ENCODE data around the gene HRH2. TPM values are rescaled to one million over a fixed set of nuclear protein-coding genes. Genes with fewer than 3 reads are reported as not detected.

Gene HRH2
- total RNA-seq, 1 experiment from 2014 or later, result 3.3 TPM

DNA sequence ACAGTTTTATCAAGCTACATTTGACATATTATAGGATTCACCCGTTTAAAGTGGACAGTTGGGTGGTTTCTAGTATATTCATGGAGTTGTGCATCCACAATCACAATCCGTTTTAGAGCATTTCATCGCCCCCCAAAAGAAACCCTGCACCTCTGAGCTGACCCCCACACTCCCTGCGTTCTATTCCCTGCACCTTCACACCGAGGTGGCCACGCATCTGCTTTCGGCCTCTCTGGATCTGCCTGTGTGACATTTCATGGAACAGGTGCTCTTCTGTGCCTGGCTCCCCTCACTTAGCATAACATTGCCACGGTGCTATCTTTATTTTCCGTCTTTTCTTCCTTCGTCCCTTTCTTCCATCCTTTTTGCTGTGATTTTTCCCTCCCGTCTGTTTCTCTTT, 32.7 kb downstream of the HRH2 start:
- H2BK5ac ChIP-seq (ENCODE audit: insufficient read length, low read length), result no peak overlapping the region
- H2BK120ac ChIP-seq (ENCODE audit: low read depth, low read length, poor library complexity, severe bottlenecking), result no peak overlapping the region
- peaks cover 2% of the 10 kb centered on the region for H3K27me3 Mint-ChIP-seq (ENCODE audit: low read depth)
- no peak overlapping the region for H3K14ac ChIP-seq (ENCODE audit: insufficient read depth, low read length)
- no peak overlapping the region for H2BK12ac ChIP-seq (ENCODE audit: insufficient read length, low read depth, low read length)
- no peak overlapping the region for H4K5ac ChIP-seq (ENCODE audit: insufficient read length, low read depth, low read length)
- no peaks in the 10 kb centered on the region for H3K27me3 ChIP-seq (ENCODE audit: insufficient read depth, low read length)
- no peak for DNase-seq
- H3K79me2 ChIP-seq (ENCODE audit: insufficient read depth, low read length), result no peaks in the 10 kb centered on the region
- no CpG with 5 or more reads among the region's 11 CpGs for WGBS (ENCODE audit: extremely low coverage, insufficient read length, low lambda C conversion rate)
- peaks cover 22 to 26% of the 10 kb centered on the region in 2 experiments for H3K4me1 Mint-ChIP-seq
- H3K9ac ChIP-seq (ENCODE audit: extremely low read depth, insufficient read length, low read length), result no peak overlapping the region
- no peak overlapping the region for H4K91ac ChIP-seq (ENCODE audit: insufficient read length, low read depth, low read length)
- no peaks in the 10 kb centered on the region for H3K23me2 ChIP-seq (ENCODE audit: insufficient read length, low read depth, low read length, poor library complexity, severe bottlenecking)
- no peaks in the 10 kb centered on the region for H3K9me3 ChIP-seq (ENCODE audit: control insufficient read depth, low read depth, low read length)
- no peak overlapping the region for H3K4me3 Mint-ChIP-seq
- H3K27ac Mint-ChIP-seq, result peak overlapping the region; percentile 12 to 77 (median 69); a peak in 1 of 7 replicates
- no peak overlapping the region for H3K4me2 ChIP-seq (ENCODE audit: insufficient read depth, insufficient read length, low read length)
- no peak overlapping the region for H3K56ac ChIP-seq (ENCODE audit: insufficient read length, low read depth, low read length)
- no peak overlapping the region for H3T11ph ChIP-seq (ENCODE audit: low read length)
- H3K27ac ChIP-seq (ENCODE audit: insufficient read length, low read depth, low read length), result no peak overlapping the region
- no peak overlapping the region for H2AK5ac ChIP-seq (ENCODE audit: insufficient read length, low read length)
- H2AFZ ChIP-seq (ENCODE audit: low read length), result no peak overlapping the region
- no peak overlapping the region for H2BK15ac ChIP-seq (ENCODE audit: low read depth, low read length)
- no peaks in the 10 kb centered on the region for H4K20me1 ChIP-seq (ENCODE audit: control insufficient read depth, insufficient read depth, insufficient read length)
- H3K4me1 ChIP-seq (ENCODE audit: insufficient read depth, low read length), result no peaks in the 10 kb centered on the region
- TF ChIP-seq, protein P1, sequence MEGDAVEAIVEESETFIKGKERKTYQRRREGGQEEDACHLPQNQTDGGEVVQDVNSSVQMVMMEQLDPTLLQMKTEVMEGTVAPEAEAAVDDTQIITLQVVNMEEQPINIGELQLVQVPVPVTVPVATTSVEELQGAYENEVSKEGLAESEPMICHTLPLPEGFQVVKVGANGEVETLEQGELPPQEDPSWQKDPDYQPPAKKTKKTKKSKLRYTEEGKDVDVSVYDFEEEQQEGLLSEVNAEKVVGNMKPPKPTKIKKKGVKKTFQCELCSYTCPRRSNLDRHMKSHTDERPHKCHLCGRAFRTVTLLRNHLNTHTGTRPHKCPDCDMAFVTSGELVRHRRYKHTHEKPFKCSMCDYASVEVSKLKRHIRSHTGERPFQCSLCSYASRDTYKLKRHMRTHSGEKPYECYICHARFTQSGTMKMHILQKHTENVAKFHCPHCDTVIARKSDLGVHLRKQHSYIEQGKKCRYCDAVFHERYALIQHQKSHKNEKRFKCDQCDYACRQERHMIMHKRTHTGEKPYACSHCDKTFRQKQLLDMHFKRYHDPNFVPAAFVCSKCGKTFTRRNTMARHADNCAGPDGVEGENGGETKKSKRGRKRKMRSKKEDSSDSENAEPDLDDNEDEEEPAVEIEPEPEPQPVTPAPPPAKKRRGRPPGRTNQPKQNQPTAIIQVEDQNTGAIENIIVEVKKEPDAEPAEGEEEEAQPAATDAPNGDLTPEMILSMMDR (conservative IDR thresholded peaks at IDR 0.05), result no peak
- H3K18ac ChIP-seq (ENCODE audit: insufficient read length, low read depth, low read length), result no peak overlapping the region
- no peaks in the 10 kb centered on the region for H3K9me3 Mint-ChIP-seq
- no peak overlapping the region for H3K23ac ChIP-seq (ENCODE audit: insufficient read length, low read depth, low read length)
- H2BK20ac ChIP-seq (ENCODE audit: low read depth, low read length, poor library complexity, severe bottlenecking), result no peak overlapping the region
- no peak overlapping the region for H3K4ac ChIP-seq (ENCODE audit: low read depth, low read length)
- no peaks in the 10 kb centered on the region for H3K79me1 ChIP-seq (ENCODE audit: insufficient read depth, low read depth, low read length, poor library complexity, severe bottlenecking)
- H4K8ac ChIP-seq (replicated peaks; ENCODE audit: insufficient read length, low read depth, low read length), result no peak overlapping the region
- peaks cover 2 to 8% (median 2%) of the 10 kb centered on the region in 3 experiments; a peak in 3 of 7 replicates for H3K36me3 Mint-ChIP-seq (ENCODE audit: insufficient read depth in 1 of 3, low read depth in 3 of 3)
